Measurements from ENCODE around the gene FLT3LG. TPM values are rescaled to one million over a fixed set of nuclear protein-coding genes. Genes with fewer than 3 reads are reported as not detected.
A peak's percentile ranks its signal among the peaks of the same experiment; 100 is the strongest.

Gene FLT3LG
- total and polyA plus RNA-seq, 9 of the 15 experiments (the other 6 are each of a cell fraction or from before 2014, with no cell fraction given) = 0.31 to 6.4 (median 1.1) TPM

GRCh38 chr19:49430172-49430677 lies 43.8 kb upstream of the FLT3LG start (continued):
- no peak for TF ChIP-seq ZNF41 (CRISPR knock-in tag; conservative IDR thresholded peaks at IDR 0.05)
- TF ChIP-seq MTA3 (IDR thresholded peaks at IDR 0.05; ENCODE audit: borderline replicate concordance) = no peak
- no peak for TF ChIP-seq BRCA1 (IDR thresholded peaks at IDR 0.05)
- TF ChIP-seq BRCA1 (CRISPR knock-in tag; IDR thresholded peaks at IDR 0.05) = no peak
- no peak for TF ChIP-seq GATAD2B (IDR thresholded peaks at IDR 0.05; ENCODE audit: borderline replicate concordance)
- TF ChIP-seq ZNF592 (IDR thresholded peaks at IDR 0.05) = no peak
- TF ChIP-seq TAF1 (IDR thresholded peaks at IDR 0.05; ENCODE audit: control insufficient read depth, extremely low read depth, insufficient read depth, low read length, severe bottlenecking) = no peak
- TF ChIP-seq ZNF76 (CRISPR knock-in tag; IDR thresholded peaks at IDR 0.05; ENCODE audit: borderline replicate concordance) = no peak
- no peak for TF ChIP-seq ZNF512 (tag; IDR thresholded peaks at IDR 0.05)
- TF ChIP-seq EP400 (IDR thresholded peaks at IDR 0.05) = 0 out of 2 replicates have a peak, but pooled peaks have one; percentile 19
- TF ChIP-seq ARID1B (IDR thresholded peaks at IDR 0.05) = 0 out of 2 replicates have a peak, but pooled peaks have one; percentile 10
- no peak for TF ChIP-seq DNMT1 (IDR thresholded peaks at IDR 0.05)
- peak; percentile 98 for TF ChIP-seq SMARCA5 (IDR thresholded peaks at IDR 0.05)
- TF ChIP-seq SIN3A (IDR thresholded peaks at IDR 0.05; ENCODE audit: borderline replicate concordance in 2 of 2, control insufficient read depth in 1 of 2, low read depth in 2 of 2, low read length in 2 of 2) = no peak
- TF ChIP-seq HNRNPL (IDR thresholded peaks at IDR 0.05; ENCODE audit: low read depth, low read length) = no peak
- TF ChIP-seq GMEB1 (CRISPR knock-in tag; IDR thresholded peaks at IDR 0.05) = no peak
- TF ChIP-seq THRAP3 (IDR thresholded peaks at IDR 0.05; ENCODE audit: borderline replicate concordance) = no peak
- TF ChIP-seq CAMTA2 (CRISPR knock-in tag; conservative IDR thresholded peaks at IDR 0.05) = no peak
- TF ChIP-seq E2F5 (CRISPR knock-in tag; IDR thresholded peaks at IDR 0.05) = no peak
- TF ChIP-seq E2F1 (CRISPR knock-in tag; IDR thresholded peaks at IDR 0.05) = 0 out of 2 replicates have a peak, but pooled peaks have one; percentile 20
